ENCODE results near the gene GPR142. TPM values are rescaled to one million over a fixed set of nuclear protein-coding genes. Genes with fewer than 3 reads are reported as not detected.

The GPR142 gene
- total RNA-seq, 2 experiments from 2014 or later, result not detected

GRCh38 chr17:74410001-74410443 lies 42.7 kb downstream of the GPR142 start:
- Mint-ChIP-seq H3K27ac (no peak overlapping the region), H3K4me3 (no peak overlapping the region), H3K36me3 (no peaks in the 10 kb centered on the region), H3K4me1 (no peaks in the 10 kb centered on the region), H3K27me3 (peaks cover 3% of the 10 kb centered on the region), H3K9me3 (peaks cover 3% of the 10 kb centered on the region)
- DNase-seq, result no peak

DNA sequence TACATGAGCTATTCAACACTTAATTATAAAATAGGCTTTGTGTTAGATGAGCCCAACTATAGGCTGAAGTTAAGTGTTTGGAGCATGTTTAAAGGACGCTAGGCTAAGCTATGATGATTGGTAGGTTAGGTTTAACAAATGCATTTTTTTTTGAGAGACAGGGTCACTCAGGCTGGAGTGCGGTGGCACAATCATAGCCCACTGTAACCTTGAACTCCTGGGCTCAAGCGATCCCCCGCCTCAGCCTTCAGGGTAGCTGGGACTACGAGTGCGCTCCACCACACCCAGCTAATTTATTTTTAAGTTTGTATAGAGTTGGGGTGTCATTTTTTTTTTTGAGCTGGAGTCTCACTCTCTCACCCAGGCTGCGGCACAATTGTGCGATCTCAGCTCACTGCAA lies 45.3 kb downstream of the GPR142 start:
- Mint-ChIP-seq H3K9me3 (peaks cover 3% of the 10 kb centered on the region), H3K36me3 (no peaks in the 10 kb centered on the region), H3K4me1 (peaks cover 3% of the 10 kb centered on the region), H3K27me3 (peaks cover 4% of the 10 kb centered on the region), H3K4me3 (no peak overlapping the region), H3K27ac (no peak overlapping the region)
- no peak for DNase-seq

DNA sequence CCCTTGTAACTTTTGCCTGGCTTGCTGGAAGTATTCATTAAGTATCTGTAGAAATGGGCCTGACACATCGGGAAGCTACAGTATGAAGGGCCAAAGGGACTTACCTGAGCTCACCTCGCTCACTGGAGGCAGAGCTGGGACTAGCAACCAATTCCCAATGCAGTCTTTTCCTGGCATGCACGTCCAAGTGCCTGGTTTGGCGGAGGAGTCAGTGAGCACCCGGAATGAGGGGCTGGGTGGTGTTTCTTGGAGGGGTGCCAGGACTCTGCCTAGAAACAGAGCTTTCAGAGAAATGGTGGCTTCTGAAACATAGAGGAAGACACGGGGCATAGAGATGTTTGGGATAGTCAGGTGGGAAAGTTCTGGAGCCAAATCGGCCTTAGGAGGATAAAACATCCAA lies 46.2 kb downstream of the GPR142 start:
- peaks cover 4% of the 10 kb centered on the region for H3K27me3 Mint-ChIP-seq
- H3K36me3 Mint-ChIP-seq, result no peaks in the 10 kb centered on the region
- peaks cover 3% of the 10 kb centered on the region for H3K9me3 Mint-ChIP-seq
- H3K4me1 Mint-ChIP-seq, result peaks cover 3% of the 10 kb centered on the region
- H3K27ac Mint-ChIP-seq, result no peak overlapping the region
- no peak overlapping the region for H3K4me3 Mint-ChIP-seq
- DNase-seq, result no peak

DNA sequence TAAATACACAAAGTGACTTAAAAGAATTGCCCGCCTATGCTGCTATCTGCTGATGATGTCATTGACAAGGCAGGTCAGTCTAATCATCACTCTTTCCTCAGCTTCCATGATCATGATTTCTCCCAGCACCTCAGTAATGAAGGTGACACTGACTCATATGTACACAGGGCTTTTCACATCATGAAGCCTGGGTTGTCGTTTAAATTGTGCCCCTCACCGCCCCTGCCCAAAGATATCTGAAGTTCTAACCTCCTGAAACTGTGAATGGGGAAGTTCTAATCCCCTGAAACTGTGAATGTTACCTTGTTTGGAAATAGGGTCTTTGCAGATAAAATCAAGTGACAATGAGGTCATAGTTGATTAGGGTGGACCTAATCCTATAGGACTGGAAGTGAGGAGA lies 47.2 kb downstream of the GPR142 start:
- H3K9me3 Mint-ChIP-seq, result peaks cover 3% of the 10 kb centered on the region
- H3K27ac Mint-ChIP-seq, result no peak overlapping the region
- H3K4me3 Mint-ChIP-seq, result no peak overlapping the region
- no peaks in the 10 kb centered on the region for H3K36me3 Mint-ChIP-seq
- peaks cover 3% of the 10 kb centered on the region for H3K4me1 Mint-ChIP-seq
- peaks cover 4% of the 10 kb centered on the region for H3K27me3 Mint-ChIP-seq
- no peak for DNase-seq

GRCh38 chr17:74415608-74416396 lies 48.5 kb downstream of the GPR142 start:
- Mint-ChIP-seq H3K4me1 (peaks cover 3% of the 10 kb centered on the region), H3K27ac (no peak overlapping the region), H3K27me3 (peaks cover 4% of the 10 kb centered on the region), H3K4me3 (no peak overlapping the region), H3K36me3 (no peaks in the 10 kb centered on the region), H3K9me3 (peaks cover under 1% of the 10 kb centered on the region)
- DNase-seq, result no peak

GRCh38 chr17:74417178-74418045 lies 50.1 kb downstream of the GPR142 start:
- Mint-ChIP-seq H3K9me3 (no peaks in the 10 kb centered on the region), H3K27ac (no peak overlapping the region), H3K27me3 (peaks cover 6% of the 10 kb centered on the region), H3K4me1 (peaks cover 3% of the 10 kb centered on the region), H3K36me3 (no peaks in the 10 kb centered on the region), H3K4me3 (no peak overlapping the region)
- DNase-seq, result no peak

GRCh38 chr17:74419928-74420411 lies 52.7 kb downstream of the GPR142 start:
- Mint-ChIP-seq H3K27ac (no peak overlapping the region), H3K9me3 (no peaks in the 10 kb centered on the region), H3K4me3 (no peak overlapping the region), H3K27me3 (peaks cover 7% of the 10 kb centered on the region), H3K4me1 (peaks cover 3% of the 10 kb centered on the region), H3K36me3 (no peaks in the 10 kb centered on the region)
- no peak for DNase-seq

Other genes starting within 250 kb of the GPR142 start
- 1,000 to 10,000 TPM; 1,601 to 1,608 TPM for gene RPL38, start 163.8 kb upstream of the GPR142 start, total RNA-seq
- 1 to 10 TPM; 5.6 to 6.5 TPM for gene TTYH2, start 153.9 kb upstream of the GPR142 start, total RNA-seq
- not detected for gene DNAI2, start 93.3 kb upstream of the GPR142 start, total RNA-seq
- under 1 TPM in 1 of 2 experiments, not detected in 1; 0.08 TPM for gene KIF19, start 41.3 kb upstream of the GPR142 start, total RNA-seq
- not detected for gene BTBD17, start 5.6 kb upstream of the GPR142 start, total RNA-seq
- 1 to 10 TPM in 1 of 2 experiments, under 1 TPM in 1; 0.66 to 2.1 TPM for gene GPRC5C, start 64.6 kb downstream of the GPR142 start, total RNA-seq
- gene CD300A, start 99.1 kb downstream of the GPR142 start, total RNA-seq, result 1 to 10 TPM; 4.4 to 5.6 TPM
- gene CD300LB, start 164.0 kb downstream of the GPR142 start, total RNA-seq, result not detected
- gene CD300C, start 178.6 kb downstream of the GPR142 start, total RNA-seq, result not detected
- gene CD300H, start 200.0 kb downstream of the GPR142 start, total RNA-seq, result not detected
- gene CD300LD, start 224.8 kb downstream of the GPR142 start, total RNA-seq, result not detected